ENCODE measurements around the gene ASRGL1.

DNA sequence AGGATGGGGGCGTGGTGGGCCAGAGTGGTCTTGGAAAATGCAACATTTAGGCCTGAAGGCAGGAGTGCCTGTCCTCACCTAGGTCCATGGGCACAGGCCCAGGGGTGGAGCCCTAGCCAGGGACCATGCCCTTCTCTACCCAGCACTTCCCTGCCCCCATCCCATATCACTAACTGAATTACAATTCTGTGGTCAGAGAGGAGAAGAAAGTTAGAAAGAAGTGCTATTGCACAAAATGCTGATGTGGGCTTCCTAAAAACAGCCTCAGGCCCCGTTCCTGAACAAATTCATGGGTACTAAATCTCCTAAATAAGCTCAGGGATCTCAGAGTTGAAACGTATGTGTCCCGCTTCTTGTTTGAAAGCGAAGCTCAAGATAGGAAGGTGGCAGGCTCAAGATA, 3.5 kb upstream of the ASRGL1 start:
- TF ChIP-seq, protein P1, sequence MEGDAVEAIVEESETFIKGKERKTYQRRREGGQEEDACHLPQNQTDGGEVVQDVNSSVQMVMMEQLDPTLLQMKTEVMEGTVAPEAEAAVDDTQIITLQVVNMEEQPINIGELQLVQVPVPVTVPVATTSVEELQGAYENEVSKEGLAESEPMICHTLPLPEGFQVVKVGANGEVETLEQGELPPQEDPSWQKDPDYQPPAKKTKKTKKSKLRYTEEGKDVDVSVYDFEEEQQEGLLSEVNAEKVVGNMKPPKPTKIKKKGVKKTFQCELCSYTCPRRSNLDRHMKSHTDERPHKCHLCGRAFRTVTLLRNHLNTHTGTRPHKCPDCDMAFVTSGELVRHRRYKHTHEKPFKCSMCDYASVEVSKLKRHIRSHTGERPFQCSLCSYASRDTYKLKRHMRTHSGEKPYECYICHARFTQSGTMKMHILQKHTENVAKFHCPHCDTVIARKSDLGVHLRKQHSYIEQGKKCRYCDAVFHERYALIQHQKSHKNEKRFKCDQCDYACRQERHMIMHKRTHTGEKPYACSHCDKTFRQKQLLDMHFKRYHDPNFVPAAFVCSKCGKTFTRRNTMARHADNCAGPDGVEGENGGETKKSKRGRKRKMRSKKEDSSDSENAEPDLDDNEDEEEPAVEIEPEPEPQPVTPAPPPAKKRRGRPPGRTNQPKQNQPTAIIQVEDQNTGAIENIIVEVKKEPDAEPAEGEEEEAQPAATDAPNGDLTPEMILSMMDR (IDR thresholded peaks at IDR 0.05), result no peak
- TF ChIP-seq POLR2A (IDR thresholded peaks at IDR 0.05), result no peak

Measured in upper lobe of left lung (tissue), 4 donors.